HG03521 (cell line): ENCODE measurements around the gene DCTN5.
A peak's percentile ranks its signal among the peaks of the same experiment; 100 is the strongest.
"Not testable (repeated sequence)": the region's sequence is repeated elsewhere in the genome, so short reads cannot be mapped to it uniquely, and the experiment has no call there.

ENCODE experiments used
- ATAC-seq: cut with Tn5 transposase; IDR thresholded peaks from one replicate; pipeline ENCODE4 v1.9.1; 2021; ENCODE audit warnings: mild to moderate bottlenecking, moderate library complexity; ENCODE audit not compliant: unreplicated experiment

The DCTN5 gene

DNA sequence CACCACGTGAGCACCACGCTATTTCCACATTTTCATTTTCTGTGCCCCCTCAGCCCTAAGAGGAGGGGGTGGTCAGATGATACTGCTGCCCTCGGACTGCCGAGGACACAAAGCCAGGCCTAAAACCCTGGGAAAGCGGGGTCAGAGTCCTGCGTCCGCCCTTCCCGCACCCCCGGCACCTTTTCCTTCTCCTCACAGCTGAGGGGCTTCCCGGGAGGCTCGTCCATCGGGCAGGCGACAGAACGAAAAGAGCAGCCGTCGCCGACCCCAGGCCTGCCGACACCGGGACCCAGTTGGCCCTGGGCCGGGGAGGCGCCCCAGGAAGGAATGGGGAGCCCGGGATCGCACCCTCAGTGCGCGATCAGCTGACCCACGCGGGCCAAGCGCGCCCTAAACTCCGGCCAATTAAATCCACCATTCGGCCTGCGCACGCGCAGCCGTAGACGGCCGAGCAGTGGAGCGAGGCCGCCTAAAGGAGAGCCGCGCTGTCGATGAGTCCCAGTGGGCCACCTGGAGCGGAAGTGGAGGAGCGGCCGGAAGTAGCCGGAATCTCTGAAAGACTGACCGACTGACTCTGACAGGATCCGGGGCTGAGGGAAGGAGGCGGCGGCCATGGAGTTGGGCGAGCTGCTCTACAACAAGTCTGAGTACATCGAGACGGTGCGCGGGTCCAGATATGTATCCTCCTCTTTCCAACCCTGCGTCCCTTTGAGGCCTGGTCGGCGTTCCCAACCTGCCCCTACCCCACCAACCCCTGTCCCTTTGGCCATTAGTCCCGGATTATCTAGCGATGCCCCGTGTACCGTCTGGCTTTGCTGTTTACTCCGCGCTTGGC lies at the start of gene DCTN5, which contains the start of gene PALB2:
Gene DCTN5, plus strand, starts transcription at position 536 of the 835 bp plus-strand sequence. Its CDS starts 77 bp downstream, at position 613.
Gene PALB2, minus strand, starts transcription at position 380 of the 835 bp plus-strand sequence. Its CDS starts 153 bp downstream, at position 227.
- peak; percentile 94 for ATAC-seq

DNA sequence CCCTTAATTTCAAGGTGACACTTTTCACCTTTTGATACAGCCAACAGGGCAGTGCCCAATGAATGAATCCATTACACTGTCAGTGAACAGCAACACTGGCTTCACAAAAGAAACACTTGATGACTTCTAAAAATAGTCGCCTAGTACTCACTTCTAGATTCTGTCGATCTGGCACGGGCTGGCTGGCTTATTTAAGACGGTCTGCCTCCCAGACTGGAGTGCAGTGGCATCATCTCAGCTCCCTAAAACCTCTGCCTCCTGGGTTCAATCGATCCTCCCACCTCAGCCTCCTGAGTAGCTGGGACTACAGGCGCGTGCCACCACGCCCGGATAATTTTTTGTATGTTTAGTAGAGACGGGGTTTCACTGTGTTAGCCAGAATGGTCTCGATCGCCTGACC lies 47.1 kb upstream of the DCTN5 start:
- no peak for ATAC-seq

DNA sequence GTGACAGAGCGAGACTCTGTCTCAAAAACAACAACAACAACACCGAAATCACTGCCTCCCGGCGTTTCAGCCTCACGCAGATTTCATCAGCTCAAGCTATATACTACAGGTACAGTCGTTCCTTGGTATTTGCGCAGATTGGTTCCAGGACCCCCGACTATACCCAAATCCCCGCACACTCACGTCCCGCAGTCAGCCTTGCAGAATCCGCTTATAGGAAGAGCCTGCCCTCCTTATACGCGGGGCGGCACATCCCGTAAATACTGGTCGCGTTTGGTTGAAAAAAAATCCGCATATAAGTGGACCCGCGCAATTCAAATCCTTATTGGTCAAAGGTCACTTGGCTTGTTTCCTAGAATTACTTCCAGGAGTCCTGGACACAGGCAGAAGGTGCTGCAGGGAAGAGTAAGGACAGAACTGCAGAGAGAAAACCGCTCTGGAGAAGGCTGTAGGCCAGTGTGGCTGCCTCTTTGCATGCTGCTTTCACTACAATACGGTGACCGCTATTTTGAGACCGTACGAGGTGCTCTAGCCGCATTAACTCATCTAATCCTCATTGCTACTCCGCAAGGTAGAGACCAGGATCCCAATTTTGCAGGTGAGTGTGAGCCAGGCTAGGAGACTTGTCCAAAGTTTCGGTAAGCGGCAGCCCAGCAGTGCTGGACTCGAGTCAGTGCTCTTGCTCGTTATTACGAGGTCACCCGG lies 45.9 kb upstream of the DCTN5 start:
- ATAC-seq = peak; percentile 10

DNA sequence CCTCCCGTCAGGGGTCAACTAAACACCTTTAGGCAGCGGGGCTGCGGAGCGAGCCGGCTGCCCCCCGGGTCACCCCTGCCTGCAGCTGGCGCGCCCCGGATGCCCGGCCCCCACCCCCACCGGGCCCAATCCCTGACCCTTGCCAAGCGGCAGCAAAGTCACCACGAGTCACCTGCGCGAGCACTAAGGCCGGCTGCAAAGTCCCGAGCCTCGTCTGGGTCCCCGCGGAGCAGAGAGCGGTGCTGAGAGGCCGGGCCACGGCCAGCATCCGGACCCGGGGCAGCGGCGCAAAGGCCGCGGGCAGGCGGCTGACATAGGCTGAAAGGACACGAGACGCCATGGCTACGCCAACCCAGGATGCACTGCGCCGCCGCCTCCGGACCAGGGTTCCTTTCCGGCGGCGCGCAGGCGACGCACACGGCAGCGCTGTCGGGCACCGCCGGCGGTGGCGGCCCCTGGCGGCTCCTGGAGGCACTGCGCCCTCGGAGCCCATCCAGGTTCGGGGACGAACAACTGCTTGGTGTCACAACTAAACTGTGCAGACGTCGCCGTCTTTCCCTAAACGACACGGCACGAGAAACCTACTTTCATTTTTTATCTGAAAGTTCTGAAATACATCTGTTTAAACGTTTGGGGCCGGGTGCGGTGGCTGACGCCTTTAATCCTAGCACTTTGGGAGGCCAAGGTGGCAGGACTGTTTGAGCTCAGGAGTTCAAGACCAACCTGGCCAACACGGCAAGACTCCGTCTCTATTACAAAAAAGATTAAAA lies 45.1 kb upstream of the DCTN5 start, which contains the start of gene NDUFAB1:
Gene NDUFAB1, minus strand, starts transcription at position 366 of the 770 bp plus-strand sequence. Its CDS starts 26 bp downstream, at position 340.
- peak; percentile 92 for ATAC-seq

DNA sequence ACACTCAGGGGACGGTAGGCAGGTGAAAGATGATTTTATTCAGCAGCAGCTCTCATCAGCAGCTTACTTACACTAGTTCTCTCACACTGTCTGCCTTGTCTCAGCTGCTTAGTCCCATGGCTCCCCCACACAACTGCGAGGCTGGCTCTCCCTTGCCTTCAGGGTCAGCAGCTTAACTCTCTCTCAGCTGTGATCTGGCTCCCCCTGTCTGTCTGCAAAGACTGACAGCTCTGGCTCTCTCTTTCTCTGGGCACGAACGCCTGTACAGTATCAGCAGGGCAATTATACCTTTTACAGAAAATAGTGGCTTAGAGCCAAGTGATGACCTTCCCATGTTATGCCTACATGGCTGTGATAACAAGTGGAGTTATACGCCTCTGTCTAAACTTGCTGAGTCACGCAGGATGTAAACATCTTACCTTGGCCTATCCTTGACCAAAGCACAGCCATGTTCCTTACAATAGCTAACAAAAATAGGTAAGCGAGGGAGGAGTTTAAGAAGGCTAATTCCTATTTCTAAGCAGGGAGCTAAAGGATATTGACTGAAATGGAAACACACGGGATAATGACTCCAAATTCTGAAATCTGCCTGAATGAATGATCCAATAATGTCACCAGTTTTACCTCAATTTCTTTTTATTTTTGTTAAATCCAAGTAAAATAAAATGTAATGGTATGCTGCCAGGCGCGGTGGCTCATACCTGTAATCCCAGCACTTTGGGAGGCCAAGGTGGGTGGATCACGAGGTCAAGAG lies 44.1 kb upstream of the DCTN5 start:
- no peak for ATAC-seq

DNA sequence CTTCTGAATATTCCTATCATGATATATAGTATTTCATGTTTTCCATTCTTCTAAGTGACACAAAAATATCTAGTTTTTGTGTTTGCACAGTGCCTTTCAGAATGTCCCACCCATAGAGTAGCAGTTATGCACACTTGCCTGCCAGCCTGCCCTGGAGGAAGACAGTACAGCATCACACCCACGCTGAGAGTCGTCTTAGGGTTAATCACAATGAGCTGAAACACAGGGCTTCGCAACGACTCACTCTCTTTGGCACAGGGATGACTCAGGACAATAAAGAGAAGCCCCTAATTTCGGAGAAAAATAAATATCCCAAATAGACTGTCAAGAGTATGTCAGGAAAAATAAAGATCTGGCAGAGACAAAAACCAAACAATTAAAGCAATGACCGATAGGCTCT lies 33.5 kb upstream of the DCTN5 start:
- ATAC-seq = no peak

DNA sequence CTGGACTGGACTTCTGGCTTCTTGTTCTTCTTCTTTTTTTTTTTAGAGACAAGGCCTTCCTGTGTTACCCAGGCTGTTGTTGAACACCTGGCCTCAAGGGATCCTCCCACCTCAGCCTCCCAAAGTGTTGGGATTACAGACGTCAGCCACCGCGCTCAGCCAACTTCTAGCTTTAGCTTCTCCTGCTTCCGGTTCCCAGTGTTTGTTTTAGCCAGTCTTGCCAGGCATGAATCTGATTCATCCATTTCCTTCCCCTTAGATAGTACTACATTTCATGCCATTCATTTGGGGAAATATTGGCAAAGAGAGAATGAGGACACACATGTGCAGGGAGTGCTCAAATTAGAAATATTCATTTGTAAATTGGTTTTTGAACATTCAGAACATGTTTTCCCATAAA lies 33.1 kb upstream of the DCTN5 start:
- ATAC-seq = no peak

DNA sequence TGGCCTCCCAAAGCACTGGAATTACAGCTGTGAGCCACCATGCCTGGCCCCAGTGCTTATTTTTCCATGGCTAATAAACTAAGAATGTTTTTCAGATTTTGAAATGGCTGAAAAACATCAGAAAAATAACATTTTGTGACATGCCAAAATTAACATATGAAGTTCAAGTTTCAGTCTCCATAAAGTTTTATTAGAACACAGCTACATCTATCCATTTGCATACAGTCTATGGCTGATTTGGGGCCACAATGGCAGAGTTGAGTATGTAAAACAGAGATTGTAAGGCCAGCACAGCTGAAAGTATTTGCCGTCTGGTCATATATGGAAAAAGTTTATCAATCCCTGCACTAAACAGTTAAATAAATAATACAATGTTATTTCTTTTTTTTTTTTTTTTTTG lies 31.3 kb upstream of the DCTN5 start:
- ATAC-seq = no peak

DNA sequence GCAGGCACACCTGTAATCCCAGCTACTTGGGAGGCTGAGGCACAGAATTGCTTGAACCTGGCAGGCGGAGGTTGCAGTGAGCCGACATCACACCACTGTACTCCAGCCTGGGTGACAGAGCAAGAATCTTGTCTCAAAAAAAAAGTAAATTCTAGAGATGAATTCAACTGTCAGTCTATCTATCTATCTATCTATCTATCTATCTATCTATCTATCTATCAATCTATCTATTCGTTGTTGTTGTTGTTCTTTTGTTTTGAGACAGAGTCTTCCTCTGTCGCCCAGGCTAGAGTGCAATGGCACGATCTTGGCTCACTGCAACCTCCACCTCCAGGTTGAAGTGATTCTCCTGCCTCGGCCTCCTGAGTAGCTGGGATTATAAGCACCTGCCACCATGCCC lies 30.4 kb upstream of the DCTN5 start:
- not testable (repeated sequence) for ATAC-seq

DNA sequence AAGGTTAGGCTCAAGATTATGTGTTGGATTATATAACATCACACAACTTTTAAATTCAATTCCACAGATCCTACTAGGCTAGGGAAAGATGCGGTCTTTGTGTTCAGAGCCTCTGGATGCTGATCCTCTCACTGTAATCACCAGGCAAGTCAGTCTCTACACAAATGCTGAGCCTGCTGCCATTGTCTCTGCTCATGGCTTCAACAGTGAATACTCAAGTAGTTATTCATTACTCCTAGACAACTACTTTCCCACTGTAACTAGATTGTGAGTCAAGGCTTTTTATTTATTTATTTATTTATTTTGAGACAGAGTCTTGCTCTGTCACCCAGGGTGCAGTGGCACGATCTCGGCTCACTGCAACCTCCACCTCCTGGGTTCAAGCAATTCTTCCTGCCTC lies 29.3 kb upstream of the DCTN5 start:
- no peak for ATAC-seq

DNA sequence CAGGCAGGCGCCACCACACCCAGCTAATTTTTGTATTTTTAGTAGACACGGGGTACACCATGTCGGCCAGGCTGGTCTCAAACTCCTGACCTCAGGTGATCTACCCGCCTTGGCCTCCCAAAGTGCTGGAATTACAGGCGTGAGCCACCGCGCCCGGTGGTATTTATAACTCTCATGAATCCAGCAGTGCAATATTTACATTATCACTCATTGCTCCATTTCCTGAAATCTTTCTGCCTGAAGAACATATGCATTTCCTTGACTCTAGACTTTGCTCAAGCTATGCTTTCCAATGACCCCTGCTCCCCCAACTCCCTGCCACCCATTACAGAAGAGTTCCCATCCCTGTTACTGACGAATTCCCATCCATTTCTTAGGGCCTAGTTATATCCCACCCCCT lies 25.5 kb upstream of the DCTN5 start:
- ATAC-seq = no peak

DNA sequence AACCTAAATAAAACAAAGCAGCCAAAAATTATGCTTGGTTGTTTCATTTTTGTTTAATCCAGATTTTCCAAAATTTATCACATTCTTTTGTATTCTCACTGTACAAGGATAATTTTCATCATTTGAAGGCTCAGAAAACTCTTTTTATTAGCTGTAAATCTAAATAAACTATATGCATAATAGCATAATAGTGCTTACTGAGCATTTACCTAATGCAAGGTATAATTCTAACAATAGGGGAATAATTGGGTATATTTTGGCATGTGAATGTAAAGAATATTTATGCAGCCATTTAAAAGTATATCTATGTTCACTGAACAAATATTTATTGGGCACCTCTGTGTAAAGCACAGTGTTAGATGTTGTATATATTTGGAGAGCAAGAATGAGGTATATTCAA lies 17.2 kb upstream of the DCTN5 start:
- no peak for ATAC-seq

DNA sequence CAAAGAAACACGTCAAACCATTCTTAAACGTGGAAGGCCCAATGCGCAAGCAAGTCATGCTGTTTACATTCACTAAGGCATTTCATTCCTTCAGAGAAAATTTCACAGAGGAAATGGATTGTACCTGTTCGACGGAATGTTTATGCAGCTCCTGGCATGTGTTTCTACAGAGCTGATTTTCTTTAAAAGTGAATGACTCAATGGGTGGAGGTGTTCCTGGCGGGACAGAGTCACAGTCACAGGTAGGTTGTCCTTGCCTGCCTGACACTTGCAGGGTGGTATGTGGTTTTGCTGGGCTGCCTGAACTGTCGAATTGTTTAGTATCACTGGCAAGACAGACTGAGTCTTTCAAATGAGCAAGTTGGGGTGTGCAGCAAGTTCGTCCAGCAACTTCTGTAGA lies 11.8 kb upstream of the DCTN5 start:
- ATAC-seq = no peak

DNA sequence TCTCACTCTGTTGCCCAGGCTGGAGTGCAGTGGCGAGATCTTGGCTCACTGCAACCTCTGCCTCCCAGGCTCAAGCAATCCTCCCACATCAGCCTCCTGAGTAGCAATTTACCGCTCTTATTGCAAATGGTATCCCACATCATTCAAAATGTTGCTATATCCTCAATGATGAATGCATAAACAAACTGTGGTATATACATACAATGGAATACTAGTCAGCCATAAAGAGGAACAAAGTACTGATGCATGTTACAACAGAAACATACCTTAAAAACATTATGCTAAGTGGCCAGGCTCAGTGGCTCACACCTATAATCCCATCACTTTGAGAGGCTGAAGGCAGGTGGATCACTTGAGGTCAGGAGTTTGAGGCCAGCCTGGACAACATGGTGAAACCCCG lies 9.4 kb upstream of the DCTN5 start:
- not testable (repeated sequence) for ATAC-seq

DNA sequence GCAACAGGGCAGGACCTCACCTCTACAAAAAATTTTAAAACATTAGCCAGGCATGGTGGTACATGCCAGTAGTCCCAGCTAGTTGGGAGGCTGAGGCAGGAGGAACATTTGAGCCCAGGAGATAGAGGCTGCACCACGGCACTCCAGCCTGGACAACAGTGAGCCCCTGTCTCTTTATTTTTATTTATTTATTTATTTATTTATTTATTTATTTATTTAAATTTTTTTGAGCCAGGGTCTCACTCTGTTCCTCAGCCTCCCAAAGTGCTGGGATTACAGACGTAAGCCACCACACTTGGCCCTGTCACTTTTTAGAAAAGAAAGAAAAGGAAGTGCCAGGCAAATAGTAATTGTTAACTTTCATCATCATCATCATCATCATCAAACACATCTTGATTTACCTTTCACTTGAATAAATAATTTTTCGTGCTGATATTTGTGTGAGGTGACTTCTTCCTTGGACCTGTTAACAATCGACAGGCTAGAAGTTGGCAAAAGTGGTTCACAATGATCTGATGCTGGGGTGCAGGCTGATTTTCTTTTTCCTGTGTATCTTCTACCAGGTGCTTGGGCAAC lies 6.7 kb upstream of the DCTN5 start:
- ATAC-seq = no peak

DNA sequence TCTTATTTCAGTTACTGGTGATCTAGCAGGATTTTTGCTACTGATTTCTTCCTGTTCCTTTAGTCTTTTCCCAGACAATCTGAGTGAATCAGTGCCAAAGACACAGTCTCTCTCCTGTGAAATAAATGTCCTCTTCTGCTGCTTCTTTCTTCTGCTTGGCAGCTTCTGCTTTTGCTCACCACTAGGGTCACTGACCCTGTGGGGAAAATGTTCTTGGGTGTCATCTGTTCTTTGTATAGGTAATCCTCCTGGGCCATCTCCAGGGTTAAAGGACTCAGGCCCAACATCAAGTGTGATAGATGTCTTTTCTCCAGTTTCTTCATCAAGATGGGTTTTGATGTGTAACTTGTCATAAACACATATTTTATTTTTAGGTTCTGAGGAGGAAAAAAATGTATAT lies 5.3 kb upstream of the DCTN5 start:
- no peak for ATAC-seq

DNA sequence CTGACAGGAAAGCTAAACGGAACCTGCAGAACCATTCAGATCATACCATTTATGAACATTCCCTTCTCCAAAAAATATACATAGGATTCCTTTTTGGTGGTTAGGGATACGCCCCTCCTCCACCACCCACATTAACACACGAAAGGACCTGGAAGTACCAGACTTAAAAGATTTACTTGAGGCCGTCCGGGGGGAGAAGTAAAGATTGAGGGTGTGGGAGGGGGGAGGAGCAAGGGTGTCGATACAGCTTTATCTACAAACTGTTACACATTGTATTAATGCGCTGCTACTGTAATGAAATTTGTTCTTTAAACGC lies 693 bp upstream of the DCTN5 start:
- ATAC-seq = no peak

DNA sequence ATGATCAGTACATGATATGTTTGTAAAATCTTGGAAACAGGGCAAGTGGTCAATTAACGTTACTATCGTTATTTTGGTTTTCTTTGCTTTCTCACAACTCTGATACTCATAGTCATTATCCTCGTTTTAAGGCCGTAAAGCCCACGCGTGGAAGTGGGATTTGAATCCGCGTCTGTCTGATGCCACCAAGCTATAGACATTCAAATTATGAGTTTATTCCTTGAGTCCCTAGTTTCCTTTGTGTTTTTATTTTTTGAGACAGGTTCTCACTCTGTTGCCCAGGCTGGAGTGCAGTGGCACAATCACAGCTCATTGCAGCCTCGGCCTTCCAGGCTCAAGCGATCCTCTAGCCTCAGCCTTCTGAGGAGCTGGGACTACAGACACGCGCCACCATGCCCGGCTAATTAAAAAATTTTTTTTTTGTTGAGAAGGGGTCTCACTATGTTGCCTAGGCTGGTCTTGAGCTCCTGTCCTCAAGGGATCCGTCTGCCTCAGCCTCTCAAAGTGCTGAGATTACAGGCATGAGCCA lies 1.0 kb downstream of the DCTN5 start:
- ATAC-seq = no peak

DNA sequence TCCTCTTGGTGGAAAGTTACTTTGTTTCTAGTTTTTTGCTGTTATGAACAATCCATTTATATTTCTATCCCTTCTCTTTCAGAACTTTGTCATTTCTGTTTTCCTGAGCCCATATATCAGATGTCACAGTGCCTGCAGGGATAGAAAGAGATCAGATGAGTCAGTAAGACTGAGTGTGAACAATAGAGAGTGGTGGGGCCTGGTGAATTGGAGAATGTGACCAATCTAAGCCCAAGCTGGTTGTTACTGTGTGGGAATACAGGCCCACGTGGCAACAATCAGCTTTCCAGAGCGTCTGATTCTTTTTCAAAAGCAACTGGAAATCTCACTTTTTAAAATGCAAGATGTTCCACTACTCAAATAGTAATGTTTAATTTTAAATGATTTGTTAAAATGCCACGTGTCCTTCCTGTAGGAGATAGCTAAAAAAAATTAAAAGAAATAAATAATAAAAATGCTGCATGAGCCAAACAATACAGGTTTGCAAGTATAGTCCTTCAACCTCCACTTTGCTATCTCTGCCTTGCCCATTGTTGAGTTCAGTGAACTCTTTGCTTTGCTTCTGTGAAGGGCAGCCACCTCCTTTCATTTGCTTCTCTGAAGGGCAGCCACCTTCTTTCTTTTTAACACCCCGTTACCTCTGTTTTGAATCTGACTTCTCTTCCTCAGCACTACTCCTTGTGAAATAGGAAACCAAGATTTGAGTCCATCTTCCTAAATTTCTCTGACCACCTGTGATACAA lies 9.6 kb downstream of the DCTN5 start:
- ATAC-seq = no peak
